ENCODE measurements around the gene CCNJL.

GRCh38 chr5:160357394-160357793, 45.0 kb upstream of the CCNJL start:
- TF ChIP-seq CTCF (IDR thresholded peaks at IDR 0.05), result no peak
- no peak for TF ChIP-seq POLR2A (IDR thresholded peaks at IDR 0.05)

All from body of pancreas (tissue), 4 donors.